Liver (tissue), 1 donor: ENCODE data around the gene C2CD5.

ENCODE experiments used
- FOXA1 ChIP-seq: IDR thresholded peaks from 2 replicates; pipeline ENCODE4 v1.6.1; 2016; ENCODE audit warnings: antibody characterized with exemption
- TF ChIP-seq, protein P1 (sequence below): IDR thresholded peaks from 2 replicates; pipeline ENCODE4 v1.6.1; 2016; ENCODE audit warnings: antibody characterized with exemption, mild to moderate bottlenecking

- TF ChIP-seq FOXA1 = no peak
- TF ChIP-seq, protein P1, sequence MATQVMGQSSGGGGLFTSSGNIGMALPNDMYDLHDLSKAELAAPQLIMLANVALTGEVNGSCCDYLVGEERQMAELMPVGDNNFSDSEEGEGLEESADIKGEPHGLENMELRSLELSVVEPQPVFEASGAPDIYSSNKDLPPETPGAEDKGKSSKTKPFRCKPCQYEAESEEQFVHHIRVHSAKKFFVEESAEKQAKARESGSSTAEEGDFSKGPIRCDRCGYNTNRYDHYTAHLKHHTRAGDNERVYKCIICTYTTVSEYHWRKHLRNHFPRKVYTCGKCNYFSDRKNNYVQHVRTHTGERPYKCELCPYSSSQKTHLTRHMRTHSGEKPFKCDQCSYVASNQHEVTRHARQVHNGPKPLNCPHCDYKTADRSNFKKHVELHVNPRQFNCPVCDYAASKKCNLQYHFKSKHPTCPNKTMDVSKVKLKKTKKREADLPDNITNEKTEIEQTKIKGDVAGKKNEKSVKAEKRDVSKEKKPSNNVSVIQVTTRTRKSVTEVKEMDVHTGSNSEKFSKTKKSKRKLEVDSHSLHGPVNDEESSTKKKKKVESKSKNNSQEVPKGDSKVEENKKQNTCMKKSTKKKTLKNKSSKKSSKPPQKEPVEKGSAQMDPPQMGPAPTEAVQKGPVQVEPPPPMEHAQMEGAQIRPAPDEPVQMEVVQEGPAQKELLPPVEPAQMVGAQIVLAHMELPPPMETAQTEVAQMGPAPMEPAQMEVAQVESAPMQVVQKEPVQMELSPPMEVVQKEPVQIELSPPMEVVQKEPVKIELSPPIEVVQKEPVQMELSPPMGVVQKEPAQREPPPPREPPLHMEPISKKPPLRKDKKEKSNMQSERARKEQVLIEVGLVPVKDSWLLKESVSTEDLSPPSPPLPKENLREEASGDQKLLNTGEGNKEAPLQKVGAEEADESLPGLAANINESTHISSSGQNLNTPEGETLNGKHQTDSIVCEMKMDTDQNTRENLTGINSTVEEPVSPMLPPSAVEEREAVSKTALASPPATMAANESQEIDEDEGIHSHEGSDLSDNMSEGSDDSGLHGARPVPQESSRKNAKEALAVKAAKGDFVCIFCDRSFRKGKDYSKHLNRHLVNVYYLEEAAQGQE = no peak
Measured at GRCh38 chr12:22576473-22576872, 32.1 kb upstream of the C2CD5 start.
